Adrenal gland (tissue), 12 donors: ENCODE measurements around the gene GPR25. TPM values are rescaled to one million over a fixed set of nuclear protein-coding genes. Genes with fewer than 3 reads are reported as not detected.

ENCODE experiments used
- DNase-seq, 7 donors: peaks; one replicate each; pipeline ENCODE4 v3.0.0-alpha.2; 2019 to 2020
- H3K27ac ChIP-seq, 5 donors: fragments of 200-600 bp; sonication (generic) in 4 of 5; 1 replicate in 3 of 5; 2 replicates in 2 of 5; pipeline versions ENCODE4 v1.5.1 to v1.8.0; 2016 to 2020; ENCODE audit warnings: mild to moderate bottlenecking in 1 of 5
- H3K27me3 ChIP-seq: fragments of 200-600 bp; 2 replicates; pipeline ENCODE4 v1.8.0; 2021
- H3K36me3 ChIP-seq, 2 donors: fragments of 200-600 bp; replicated peaks in 1 of 2; 1 replicate in 1 of 2; 2 replicates in 1 of 2; pipeline versions ENCODE4 v1.5.1 to v1.8.0; 2018 to 2022
- H3K4me1 ChIP-seq, 2 donors: fragments of 200-600 bp; replicated peaks in 1 of 2; 1 replicate in 1 of 2; 2 replicates in 1 of 2; pipeline versions ENCODE4 v1.5.1 to v1.8.0; 2018 to 2021
- H3K4me3 ChIP-seq, 4 donors: fragments of 200-600 bp; sonication (generic) in 3 of 4; one replicate each; pipeline ENCODE4 v1.5.1; 2016 to 2018
- H3K9me3 ChIP-seq, 3 donors: fragments of 200-600 bp; sonication (generic) in 1 of 3; replicated peaks in 1 of 3; 1 replicate in 2 of 3; 2 replicates in 1 of 3; pipeline versions ENCODE4 v1.5.1 to v1.8.0; 2016 to 2021
- POLR2A ChIP-seq, 2 donors: fragments of 450-650 bp; IDR thresholded peaks; one replicate each; pipeline ENCODE4 v1.6.1; 2017; ENCODE audit warnings: antibody characterized with exemption in 2 of 2, mild to moderate bottlenecking in 2 of 2, moderate library complexity in 1 of 2
- WGBS, 4 donors: extraction: QIAGEN DNeasy Blood & Tissue Kit in 2 of 4; methylation state at CpG; one replicate each; pipeline versions ENCODE4 v1.1.5 to v1.1.7; 2013 to 2017; 5-methylcytosine and 5-hydroxymethylcytosine counted together
- intact Hi-C, 2 donors: fragments of 100-400 bp; cut with DNase I; formaldehyde crosslinking; loops; one replicate each; pipeline versions ENCODE4 v1.14.1 to v1.15.0; 2022 to 2023
- polyA plus RNA-seq, 3 donors: library from polyadenylated mRNA; stranded (reverse); fragments of 200-250 nt in 2 of 3; fragments of 350-450 nt in 1 of 3; fragmentation: Illumina TruSeq in 1 of 3; extraction: RNeasy Lipid Tissue Mini Kit (QIAGEN cat#74804) in 1 of 3; gene quantifications; one replicate each; pipeline ENCODE4 v1.2.3, GENCODE V29; 2013 to 2014
- total RNA-seq, 9 donors: library from RNA; depleted of rRNA in 4 of 9; stranded (reverse); fragments of >200 nt in 4 of 9; fragments of 120-200 nt in 1 of 9; fragmentation: NEBNext Ultra II Directional in 1 of 9; extraction: Animal tissue kit (Norgen Biotek cat#: 25700) in 1 of 9; gene quantifications; one replicate each; pipeline versions ENCODE4 v1.1.0 to v1.2.4, GENCODE V29; 2013 to 2023
- TF ChIP-seq, protein P1 (sequence below), 6 experiments: fragments of 450-650 bp in 4 of 6; fragments of 200-600 bp in 2 of 6; sonication (generic) in 1 of 6; IDR thresholded peaks; 1 replicate in 5 of 6; 2 replicates in 1 of 6; pipeline versions ENCODE4 v1.5.1 to v1.8.0; 2016 to 2021; ENCODE audit warnings: antibody characterized with exemption in 6 of 6, mild to moderate bottlenecking in 2 of 6, moderate library complexity in 1 of 6
- donor health status: healthy with polysubstance abuse.
- donor health status: Bipolar disorder and iron deficiency.
- donor health status: DM: yes; HTN: yes; CAD: no.
- donor health status: DM: no; HTN: no; CAD: no.
- donor health status: DM: no; HTN: no; CAD: no.
- donor health status: DM: yes; HTN: yes; CAD: no.

GPR25 gene
- total and polyA plus RNA-seq, 12 donors, result 0.18 to 0.69 TPM; not detected in 10

DNA sequence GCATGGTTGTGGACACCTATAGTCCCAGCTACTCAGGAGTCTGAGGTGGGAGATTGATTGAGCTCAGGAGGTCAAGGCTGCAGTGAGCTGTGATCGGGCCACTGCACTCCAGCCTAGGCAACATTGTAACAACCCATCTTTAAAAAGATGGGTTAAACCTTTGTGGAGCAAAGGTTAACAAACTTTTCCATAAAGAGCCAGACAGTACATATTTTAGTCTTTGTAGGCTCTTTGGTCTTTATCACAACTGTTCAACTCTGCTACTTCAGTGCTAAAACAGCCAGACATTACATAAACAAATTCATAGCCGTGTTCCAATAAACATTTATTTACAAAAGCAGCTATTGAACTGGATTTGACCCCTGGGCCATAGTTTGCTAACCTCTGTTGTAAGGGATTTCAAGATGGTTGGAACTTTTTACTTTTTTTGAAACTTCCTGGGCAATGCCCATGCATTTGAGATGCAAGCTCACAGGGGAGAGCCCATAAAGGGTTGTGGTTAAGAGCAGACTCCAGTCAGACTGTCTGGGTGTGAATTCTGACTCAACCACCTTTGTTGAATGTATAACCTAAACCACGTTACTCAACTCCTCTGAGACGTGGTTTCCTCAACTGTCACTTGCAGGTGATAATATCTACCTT lies 32.8 kb downstream of the GPR25 start:
- Histone ChIP-seq H3K36me3 (no peaks in the 10 kb centered on the region), H3K9me3 (no peaks in the 10 kb centered on the region), H3K4me1 (no peaks in the 10 kb centered on the region), H3K27ac (no peak overlapping the region), H3K27me3 (no peaks in the 10 kb centered on the region), H3K4me3 (no peak overlapping the region)
- WGBS, 4 donors, result 75 to 80% (median 79%) methylated on average over 4 of the region's 4 CpGs
- intact Hi-C loops, result no loop called here
- TF ChIP-seq POLR2A (IDR thresholded peaks at IDR 0.05), result no peak
- TF ChIP-seq, protein P1, sequence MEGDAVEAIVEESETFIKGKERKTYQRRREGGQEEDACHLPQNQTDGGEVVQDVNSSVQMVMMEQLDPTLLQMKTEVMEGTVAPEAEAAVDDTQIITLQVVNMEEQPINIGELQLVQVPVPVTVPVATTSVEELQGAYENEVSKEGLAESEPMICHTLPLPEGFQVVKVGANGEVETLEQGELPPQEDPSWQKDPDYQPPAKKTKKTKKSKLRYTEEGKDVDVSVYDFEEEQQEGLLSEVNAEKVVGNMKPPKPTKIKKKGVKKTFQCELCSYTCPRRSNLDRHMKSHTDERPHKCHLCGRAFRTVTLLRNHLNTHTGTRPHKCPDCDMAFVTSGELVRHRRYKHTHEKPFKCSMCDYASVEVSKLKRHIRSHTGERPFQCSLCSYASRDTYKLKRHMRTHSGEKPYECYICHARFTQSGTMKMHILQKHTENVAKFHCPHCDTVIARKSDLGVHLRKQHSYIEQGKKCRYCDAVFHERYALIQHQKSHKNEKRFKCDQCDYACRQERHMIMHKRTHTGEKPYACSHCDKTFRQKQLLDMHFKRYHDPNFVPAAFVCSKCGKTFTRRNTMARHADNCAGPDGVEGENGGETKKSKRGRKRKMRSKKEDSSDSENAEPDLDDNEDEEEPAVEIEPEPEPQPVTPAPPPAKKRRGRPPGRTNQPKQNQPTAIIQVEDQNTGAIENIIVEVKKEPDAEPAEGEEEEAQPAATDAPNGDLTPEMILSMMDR (IDR thresholded peaks at IDR 0.05), result no peak
- DNase-seq, result no peak

DNA sequence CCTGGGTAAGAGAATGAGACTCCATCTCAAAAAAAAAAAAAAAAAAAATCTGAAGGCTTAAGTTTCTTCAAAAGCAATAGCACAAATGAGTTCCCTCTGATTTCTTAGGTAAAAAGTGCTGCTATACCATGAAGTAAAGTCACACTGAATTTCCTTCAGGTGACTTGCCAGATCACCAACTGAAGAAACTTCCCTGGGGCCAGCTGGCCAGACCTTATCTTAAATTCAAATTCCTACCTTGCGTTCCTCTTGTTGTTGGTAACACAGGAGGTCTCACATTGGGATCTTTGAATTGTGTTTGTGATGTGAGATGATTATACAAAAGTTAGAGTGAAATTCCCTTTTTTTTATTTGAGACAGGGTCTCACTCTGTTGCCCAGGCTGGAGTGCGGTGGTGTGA lies 33.7 kb downstream of the GPR25 start:
- H3K27ac ChIP-seq, result no peak overlapping the region

DNA sequence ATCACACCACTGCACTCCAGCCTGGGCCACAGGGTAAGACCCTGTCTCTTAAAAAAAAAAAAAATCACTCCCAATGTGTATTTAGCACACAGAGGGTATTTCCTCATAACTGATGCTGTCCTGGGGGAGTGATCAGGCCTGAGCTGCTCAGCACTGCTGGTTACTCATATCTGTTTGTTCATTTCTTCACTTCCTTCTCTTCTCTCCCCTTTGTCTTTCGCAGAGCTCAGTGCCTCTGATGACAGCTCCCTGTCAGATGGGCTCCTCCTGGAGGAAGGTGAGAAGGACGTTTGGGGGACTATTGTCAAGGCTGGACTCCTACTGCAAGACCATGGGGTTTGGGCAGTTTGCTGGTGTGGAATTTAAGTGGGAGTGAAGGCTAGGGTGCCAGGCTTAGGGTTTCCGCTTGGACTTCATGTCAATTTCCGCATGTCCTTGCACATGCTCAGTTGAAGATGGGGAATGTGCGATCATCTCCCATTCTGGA lies 34.9 kb downstream of the GPR25 start:
- no peak overlapping the region for H3K27ac ChIP-seq
- DNase-seq, result no peak
- no peaks in the 10 kb centered on the region for H3K4me1 ChIP-seq
- TF ChIP-seq POLR2A (IDR thresholded peaks at IDR 0.05), result no peak
- TF ChIP-seq, protein P1 (IDR thresholded peaks at IDR 0.05), result no peak
- intact Hi-C loops, result no loop called here
- no peaks in the 10 kb centered on the region for H3K36me3 ChIP-seq
- H3K27me3 ChIP-seq, result no peaks in the 10 kb centered on the region
- 77 to 90% (median 82%) methylated on average over 5 of the region's 5 CpGs for WGBS, 4 donors
- no peaks in the 10 kb centered on the region for H3K9me3 ChIP-seq
- H3K4me3 ChIP-seq, result no peak overlapping the region

More for the DNA sequence above, 33.7 kb downstream of the GPR25 start:
- Histone ChIP-seq H3K36me3 (no peaks in the 10 kb centered on the region), H3K27me3 (no peaks in the 10 kb centered on the region), H3K4me3 (no peak overlapping the region), H3K9me3 (no peaks in the 10 kb centered on the region), H3K4me1 (no peaks in the 10 kb centered on the region)
- no peak for DNase-seq
- TF ChIP-seq, protein P1 (IDR thresholded peaks at IDR 0.05), result no peak
- no peak for TF ChIP-seq POLR2A (IDR thresholded peaks at IDR 0.05)
- 87 to 97% (median 95%) methylated on average over 2 of the region's 2 CpGs for WGBS, 4 donors
- intact Hi-C loops, result no loop called here

DNA sequence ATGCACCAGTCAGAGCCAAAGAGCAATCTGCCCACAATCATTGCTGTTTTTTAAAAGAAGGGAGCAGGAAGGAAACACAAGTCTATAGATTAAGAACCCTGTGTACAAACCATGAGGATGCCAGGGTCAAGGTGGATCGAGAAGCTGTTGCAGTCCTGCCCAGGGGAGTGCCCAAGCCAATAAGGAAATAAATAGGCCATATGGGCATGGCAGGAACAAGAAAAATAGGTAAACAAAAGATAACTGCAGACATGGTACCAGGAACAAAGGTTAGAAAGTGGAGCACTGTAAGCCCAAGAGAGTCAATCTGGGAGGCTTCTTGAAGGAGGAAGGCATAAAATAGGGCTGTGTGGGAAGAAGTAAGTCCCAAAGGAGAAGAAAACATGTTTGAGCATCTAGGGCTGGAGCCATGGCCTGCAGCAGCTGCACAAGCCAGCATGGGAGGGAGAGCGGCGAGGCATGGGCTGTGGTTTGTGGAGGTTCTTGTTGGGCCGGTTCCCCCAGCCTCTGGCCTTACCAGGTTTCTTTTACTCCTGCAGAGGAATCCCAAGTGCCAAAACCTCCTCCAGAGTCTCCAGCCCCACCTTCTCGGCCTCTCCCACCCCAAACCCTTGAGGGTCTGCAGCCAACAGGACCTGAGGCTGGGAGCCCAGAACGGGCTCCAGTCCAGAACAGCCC lies 35.5 kb downstream of the GPR25 start:
- TF ChIP-seq, protein P1 (IDR thresholded peaks at IDR 0.05), result no peak
- no peak for TF ChIP-seq POLR2A (IDR thresholded peaks at IDR 0.05)
- H3K9me3 ChIP-seq, result no peaks in the 10 kb centered on the region
- no peak overlapping the region for H3K27ac ChIP-seq
- H3K27me3 ChIP-seq, result no peaks in the 10 kb centered on the region
- H3K4me1 ChIP-seq, result no peaks in the 10 kb centered on the region
- DNase-seq, result no peak
- intact Hi-C loops, result no loop called here
- no peak overlapping the region for H3K4me3 ChIP-seq
- H3K36me3 ChIP-seq, result no peaks in the 10 kb centered on the region
- WGBS, 4 donors, result 88 to 90% (median 89%) methylated on average over 6 of the region's 6 CpGs
